ENCODE data around the gene CSAG2.
"Not testable (repeated sequence)": the region's sequence is repeated elsewhere in the genome, so short reads cannot be mapped to it uniquely, and the experiment has no call there.

The CSAG2 gene

GRCh38 chrX:152733261-152733975 lies 24.3 kb upstream of the CSAG2 start, which contains the start of the genes CSAG1 and MAGEA12:
TSS of gene CSAG1 (minus strand) at chrX:152733721. CDS start at chrX:152732460, 1,261 bp downstream.
TSS of gene MAGEA12 (plus strand) at chrX:152733757. CDS start at chrX:152736162, 2,405 bp downstream.
- peak; percentile 5 for DNase-seq
- Histone ChIP-seq H3K4me3 (ENCODE audit: low read length) (no peak within 1 kb of the TSS), H3K4me2 (ENCODE audit: low read depth, low read length) (no peak within 1 kb of the TSS), H3K9me2 (replicated peaks; ENCODE audit: insufficient read depth, low read length) (no peaks in the 10 kb centered on the region), H3K27me3 (replicated peaks; ENCODE audit: insufficient read depth, low read length) (no peaks in the 10 kb centered on the region), H3F3A (ENCODE audit: insufficient read depth, low read length) (no peaks in the 10 kb centered on the region), H3K36me3 (replicated peaks; ENCODE audit: insufficient read depth, low read length) (no peaks in the 10 kb centered on the region), H3K79me2 (ENCODE audit: low read length) (no peaks in the 10 kb centered on the region), H2AFZ (ENCODE audit: low read length) (no peak within 1 kb of the TSS), H3K27ac (ENCODE audit: low read length) (no peak within 1 kb of the TSS), H4K20me1 (ENCODE audit: insufficient read depth, low read length) (no peaks in the 10 kb centered on the region), H3K9ac (ENCODE audit: low read length) (no peak within 1 kb of the TSS), H3K9me3 (replicated peaks; ENCODE audit: insufficient read depth, low read length) (no peaks in the 10 kb centered on the region), H3K4me1 (ENCODE audit: low read length) (no peaks in the 10 kb centered on the region)
- no peak for TF ChIP-seq CTCF (IDR thresholded peaks at IDR 0.05; ENCODE audit: low read length)
- TF ChIP-seq EZH2phosphoT487 (IDR thresholded peaks at IDR 0.05; ENCODE audit: low read length), result no peak
- no peak for TF ChIP-seq EZH2 (optimal IDR thresholded peaks at IDR 0.05; ENCODE audit: low read depth, low read length)

GRCh38 chrX:152725409-152725808 lies 16.3 kb upstream of the CSAG2 start:
- Histone ChIP-seq H3K9me3 (replicated peaks; ENCODE audit: insufficient read depth, low read length) (no peaks in the 10 kb centered on the region), H2AFZ (ENCODE audit: low read length) (no peak overlapping the region), H3K36me3 (replicated peaks; ENCODE audit: insufficient read depth, low read length) (no peaks in the 10 kb centered on the region), H3K9ac (ENCODE audit: low read length) (no peak overlapping the region), H3K4me1 (ENCODE audit: low read length) (no peaks in the 10 kb centered on the region), H3K4me3 (ENCODE audit: low read length) (no peak overlapping the region), H3F3A (ENCODE audit: insufficient read depth, low read length) (no peaks in the 10 kb centered on the region), H4K20me1 (ENCODE audit: insufficient read depth, low read length) (no peaks in the 10 kb centered on the region), H3K4me2 (ENCODE audit: low read depth, low read length) (no peak overlapping the region), H3K9me2 (replicated peaks; ENCODE audit: insufficient read depth, low read length) (no peaks in the 10 kb centered on the region), H3K27ac (ENCODE audit: low read length) (no peak overlapping the region), H3K79me2 (ENCODE audit: low read length) (no peaks in the 10 kb centered on the region), H3K27me3 (replicated peaks; ENCODE audit: insufficient read depth, low read length) (no peaks in the 10 kb centered on the region)
- TF ChIP-seq CTCF (IDR thresholded peaks at IDR 0.05; ENCODE audit: low read length), result no peak
- TF ChIP-seq EZH2 (optimal IDR thresholded peaks at IDR 0.05; ENCODE audit: low read depth, low read length), result no peak
- TF ChIP-seq EZH2phosphoT487 (IDR thresholded peaks at IDR 0.05; ENCODE audit: low read length), result no peak
- no peak for DNase-seq

GRCh38 chrX:152713815-152714787 lies 5.0 kb upstream of the CSAG2 start, which contains the start of gene MAGEA2B:
TSS of gene MAGEA2B (plus strand) at chrX:152714628. CDS start at chrX:152717107, 2,479 bp downstream.
- not testable (repeated sequence) for H3K4me2 ChIP-seq (ENCODE audit: low read depth, low read length); H3K9me2 ChIP-seq (replicated peaks; ENCODE audit: insufficient read depth, low read length); H3K27me3 ChIP-seq (replicated peaks; ENCODE audit: insufficient read depth, low read length); H3F3A ChIP-seq (ENCODE audit: insufficient read depth, low read length); H2AFZ ChIP-seq (ENCODE audit: low read length); H3K27ac ChIP-seq (ENCODE audit: low read length); DNase-seq; H4K20me1 ChIP-seq (ENCODE audit: insufficient read depth, low read length); H3K79me2 ChIP-seq (ENCODE audit: low read length); H3K4me1 ChIP-seq (ENCODE audit: low read length); H3K9ac ChIP-seq (ENCODE audit: low read length); H3K4me3 ChIP-seq (ENCODE audit: low read length); H3K9me3 ChIP-seq (replicated peaks; ENCODE audit: insufficient read depth, low read length); H3K36me3 ChIP-seq (replicated peaks; ENCODE audit: insufficient read depth, low read length)

- H3K9me2 ChIP-seq (replicated peaks; ENCODE audit: insufficient read depth, low read length); H4K20me1 ChIP-seq (ENCODE audit: insufficient read depth, low read length); H3K36me3 ChIP-seq (replicated peaks; ENCODE audit: insufficient read depth, low read length); H3F3A ChIP-seq (ENCODE audit: insufficient read depth, low read length); H3K4me2 ChIP-seq (ENCODE audit: low read depth, low read length); H3K4me3 ChIP-seq (ENCODE audit: low read length); H2AFZ ChIP-seq (ENCODE audit: low read length); H3K9ac ChIP-seq (ENCODE audit: low read length); H3K9me3 ChIP-seq (replicated peaks; ENCODE audit: insufficient read depth, low read length); H3K27ac ChIP-seq (ENCODE audit: low read length); H3K79me2 ChIP-seq (ENCODE audit: low read length); H3K4me1 ChIP-seq (ENCODE audit: low read length); DNase-seq; H3K27me3 ChIP-seq (replicated peaks; ENCODE audit: insufficient read depth, low read length): not testable (repeated sequence)
These were observed 4.1 kb upstream of the CSAG2 start for GRCh38 chrX:152713195-152713594.

GRCh38 chrX:152706500-152706899 lies 2.6 kb downstream of the CSAG2 start:
- not testable (repeated sequence) for H4K20me1 ChIP-seq (ENCODE audit: insufficient read depth, low read length); H3K9me3 ChIP-seq (replicated peaks; ENCODE audit: insufficient read depth, low read length); H3K4me1 ChIP-seq (ENCODE audit: low read length); H2AFZ ChIP-seq (ENCODE audit: low read length); H3K79me2 ChIP-seq (ENCODE audit: low read length); H3K36me3 ChIP-seq (replicated peaks; ENCODE audit: insufficient read depth, low read length); H3K27ac ChIP-seq (ENCODE audit: low read length); H3F3A ChIP-seq (ENCODE audit: insufficient read depth, low read length); H3K4me2 ChIP-seq (ENCODE audit: low read depth, low read length); H3K4me3 ChIP-seq (ENCODE audit: low read length); H3K9ac ChIP-seq (ENCODE audit: low read length); H3K27me3 ChIP-seq (replicated peaks; ENCODE audit: insufficient read depth, low read length); H3K9me2 ChIP-seq (replicated peaks; ENCODE audit: insufficient read depth, low read length); DNase-seq

- H4K20me1 ChIP-seq (ENCODE audit: insufficient read depth, low read length); H3K9me2 ChIP-seq (replicated peaks; ENCODE audit: insufficient read depth, low read length); H3K27ac ChIP-seq (ENCODE audit: low read length); H3K9me3 ChIP-seq (replicated peaks; ENCODE audit: insufficient read depth, low read length); H3F3A ChIP-seq (ENCODE audit: insufficient read depth, low read length); DNase-seq; H3K4me3 ChIP-seq (ENCODE audit: low read length); H3K27me3 ChIP-seq (replicated peaks; ENCODE audit: insufficient read depth, low read length); H3K36me3 ChIP-seq (replicated peaks; ENCODE audit: insufficient read depth, low read length); H3K9ac ChIP-seq (ENCODE audit: low read length); H3K79me2 ChIP-seq (ENCODE audit: low read length); H3K4me2 ChIP-seq (ENCODE audit: low read depth, low read length); H3K4me1 ChIP-seq (ENCODE audit: low read length); H2AFZ ChIP-seq (ENCODE audit: low read length): not testable (repeated sequence)
These were observed 8.7 kb downstream of the CSAG2 start for GRCh38 chrX:152700390-152700789.
